ENCODE results near the gene CAPN9. TPM values are rescaled to one million over a fixed set of nuclear protein-coding genes. Genes with fewer than 3 reads are reported as not detected.

CAPN9 gene
- total RNA-seq, 4 donors from 2014 or later: not detected

GRCh38 chr1:230825761-230826160 is 78.6 kb downstream of the CAPN9 start:
- no peak for TF ChIP-seq CTCF (IDR thresholded peaks at IDR 0.05; ENCODE audit: low read depth)

GRCh38 chr1:230826166-230826875 is 79.1 kb downstream of the CAPN9 start:
- no peak for TF ChIP-seq CTCF (IDR thresholded peaks at IDR 0.05; ENCODE audit: low read depth)

GRCh38 chr1:230827081-230827681 is 80.0 kb downstream of the CAPN9 start:
- TF ChIP-seq CTCF (IDR thresholded peaks at IDR 0.05; ENCODE audit: low read depth): no peak

- no peak for TF ChIP-seq CTCF (IDR thresholded peaks at IDR 0.05; ENCODE audit: low read depth)
Observed at GRCh38 chr1:230827801-230828200, 80.6 kb downstream of the CAPN9 start.

- TF ChIP-seq CTCF (IDR thresholded peaks at IDR 0.05; ENCODE audit: low read depth): no peak
Observed at GRCh38 chr1:230828421-230828820, 81.2 kb downstream of the CAPN9 start.

GRCh38 chr1:230831771-230832170 is 84.6 kb downstream of the CAPN9 start:
- TF ChIP-seq CTCF (IDR thresholded peaks at IDR 0.05; ENCODE audit: low read depth): no peak

GRCh38 chr1:230832476-230832875 is 85.3 kb downstream of the CAPN9 start:
- no peak for TF ChIP-seq CTCF (IDR thresholded peaks at IDR 0.05; ENCODE audit: low read depth)

Data from subcutaneous adipose tissue (tissue), 4 donors.